Transverse colon (tissue), 4 donors: Measurements from ENCODE around the gene C4orf46. TPM values are rescaled to one million over a fixed set of nuclear protein-coding genes. Genes with fewer than 3 reads are reported as not detected.

Experiments used
- DNase-seq: peaks from one replicate; pipeline ENCODE4 v3.0.0-alpha.2; 2019
- H3K27ac ChIP-seq, 4 donors: fragments of 200-600 bp; sonication (generic); 2 replicates each; pipeline ENCODE4 v1.5.1; 2016 to 2018; ENCODE audit warnings: inconsistent platforms in 4 of 4
- H3K27me3 ChIP-seq: fragments of 200-600 bp; sonication (generic); 2 replicates; pipeline ENCODE4 v1.5.1; 2017; ENCODE audit warnings: inconsistent platforms
- H3K36me3 ChIP-seq, 4 donors: fragments of 200-600 bp; sonication (generic); 2 replicates each; pipeline ENCODE4 v1.5.1; 2017 to 2019; ENCODE audit warnings: inconsistent platforms in 4 of 4
- H3K4me1 ChIP-seq, 4 donors: fragments of 200-600 bp; sonication (generic); 2 replicates each; pipeline ENCODE4 v1.5.1; 2017 to 2020; ENCODE audit warnings: inconsistent platforms in 4 of 4
- H3K4me3 ChIP-seq, 4 donors: fragments of 200-600 bp; sonication (generic); 1 replicate in 1 of 4; 2 replicates in 3 of 4; pipeline versions ENCODE4 v1.5.1 to v1.6.1; 2017 to 2019; ENCODE audit warnings: inconsistent platforms in 4 of 4
- H3K9me3 ChIP-seq, 2 donors: fragments of 200-600 bp; sonication (generic); 2 replicates each; pipeline ENCODE4 v1.5.1; 2017 to 2019; ENCODE audit warnings: inconsistent platforms in 2 of 2
- CTCF ChIP-seq, 5 experiments: fragments of 200-600 bp in 3 of 5; fragments of 450-650 bp in 2 of 5; sonication (generic) in 3 of 5; IDR thresholded peaks; 1 replicate in 2 of 5; 2 replicates in 3 of 5; pipeline ENCODE4 v1.5.1; 2016 to 2017; ENCODE audit warnings: antibody characterized with exemption in 5 of 5, inconsistent platforms in 3 of 5, mild to moderate bottlenecking in 2 of 5, moderate library complexity in 1 of 5
- EP300 ChIP-seq: sonication (generic); formaldehyde crosslinking; IDR thresholded peaks from one replicate; pipeline ENCODE4 v1.6.1; 2017; ENCODE audit warnings: antibody characterized with exemption, low read depth
- POLR2A ChIP-seq: fragments of 450-650 bp; IDR thresholded peaks from one replicate; pipeline ENCODE4 v1.6.1; 2016; ENCODE audit warnings: antibody characterized with exemption, mild to moderate bottlenecking, moderate library complexity
- POLR2AphosphoS5 ChIP-seq, 3 donors: sonication (generic); formaldehyde crosslinking; IDR thresholded peaks; one replicate each; pipeline ENCODE4 v1.6.1; 2016; ENCODE audit warnings: antibody characterized with exemption in 3 of 3
- WGBS, 2 donors: methylation state at CpG; one replicate each; pipeline ENCODE4 v1.1.5; 2018; ENCODE audit warnings: low coverage in 1 of 2; 5-methylcytosine and 5-hydroxymethylcytosine counted together
- in situ Hi-C, 4 donors: fragments of 200-750 bp; cut with MboI; loops; one replicate each; pipeline versions ENCODE4 v1.15.0 to v1.15.1; 2017; ENCODE audit warnings: low sequenced_read_pairs in 3 of 4, low pct_ligation_motif_present in 1 of 4, low pct_unique_long_range_greater_than_20kb in 1 of 4
- intact Hi-C: fragments of 100-400 bp; cut with DNase I; formaldehyde crosslinking; loops from one replicate; pipeline ENCODE4 v1.15.1; 2023; ENCODE audit warnings: low total_unique reads
- small RNA-seq, 4 donors: library from RNA; depleted of rRNA; stranded (forward); fragments of <200 nt; gene quantifications; one replicate each; pipeline ENCODE3, GENCODE V24; 2016
- total RNA-seq, 4 donors: library from RNA; depleted of rRNA; stranded (reverse); fragments of >200 nt; gene quantifications; one replicate each; pipeline ENCODE4 v1.1.0, GENCODE V29; 2016

The C4orf46 gene
- total RNA-seq, 4 donors from 2014 or later, result 0.40 to 6.0 (median 2.7) TPM

GRCh38 chr4:158621729-158622128 lies 50.0 kb downstream of the C4orf46 start:
- in situ Hi-C loops, result loop anchor here (5.0 to 25.0 kb wide), 4 partner anchors 357 to 369 kb away; no protein-coding TSS in a partner anchor
- Histone ChIP-seq H3K27ac (no peak overlapping the region), H3K4me3 (no peak overlapping the region), H3K4me1 (no peaks in the 10 kb centered on the region), H3K9me3 (no peaks in the 10 kb centered on the region), H3K27me3 (no peaks in the 10 kb centered on the region), H3K36me3 (no peaks in the 10 kb centered on the region)
- intact Hi-C loops, result loop anchor here (10.0 kb wide), 1 partner anchor 367 kb away; no protein-coding TSS in a partner anchor
- DNase-seq, result no peak
- 48 to 85% methylated on average over 2 to 4 of the region's 4 CpGs for WGBS, 2 donors
- no peak for TF ChIP-seq POLR2A
- no peak for TF ChIP-seq CTCF (IDR thresholded peaks at IDR 0.05)
- TF ChIP-seq POLR2AphosphoS5 (IDR thresholded peaks at IDR 0.05), result no peak
- no peak for TF ChIP-seq EP300

- H3K9me3 ChIP-seq, result no peaks in the 10 kb centered on the region
- no peaks in the 10 kb centered on the region for H3K4me1 ChIP-seq
- H3K4me3 ChIP-seq, result no peak overlapping the region
- DNase-seq, result no peak
- in situ Hi-C loops, result loop anchor here in 1 of 4 donors (25.0 kb wide), 1 partner anchor 356 kb away; no protein-coding TSS in a partner anchor
- TF ChIP-seq EP300, result no peak
- no peak for TF ChIP-seq POLR2A
- TF ChIP-seq POLR2AphosphoS5 (IDR thresholded peaks at IDR 0.05), result no peak
- TF ChIP-seq CTCF (IDR thresholded peaks at IDR 0.05), result no peak
- no peaks in the 10 kb centered on the region for H3K36me3 ChIP-seq
- no peaks in the 10 kb centered on the region for H3K27me3 ChIP-seq
- intact Hi-C loops, result no loop called here
- no peak overlapping the region for H3K27ac ChIP-seq
Observed at GRCh38 chr4:158617956-158618355, 53.7 kb downstream of the C4orf46 start.

Small RNA genes within 50 kb of the gene (small RNA-seq; reads per million reads assigned to genes)
- 0 reads per million in 4 donors for gene RF00012

Other genes starting within 250 kb of the C4orf46 start
- under 1 TPM in 1 of 4 donors, not detected in 3; 0.16 TPM for gene RXFP1, start 150.0 kb downstream of the C4orf46 start, total RNA-seq
- gene ETFDH, start 409 bp upstream of the C4orf46 start, total RNA-seq, result 100 to 1,000 TPM in 2 of 4 donors, 10 to 100 TPM in 2; 19.5 to 144 (median 88.5) TPM
- 10 to 100 TPM in 2 of 4 donors, 1 to 10 TPM in 2; 7.9 to 21.8 (median 12.8) TPM for gene PPID, start 51.5 kb upstream of the C4orf46 start, total RNA-seq
- 100 to 1,000 TPM in 1 of 4 donors, 10 to 100 TPM in 3; 47.2 to 105 (median 64.0) TPM for gene FNIP2, start 97.1 kb upstream of the C4orf46 start, total RNA-seq